Heart right ventricle (tissue), 16 donors: Measurements from ENCODE around the gene ZSCAN10. TPM values are rescaled to one million over a fixed set of nuclear protein-coding genes. Genes with fewer than 3 reads are reported as not detected.
A peak's percentile ranks its signal among the peaks of the same experiment; 100 is the strongest.

Experiments used
- ATAC-seq, 8 donors: fragments of 200-7000 bp; cut with Tn5 transposase; one replicate each; pipeline ENCODE4 v1.9.1; 2020; ENCODE audit warnings: mild to moderate bottlenecking in 8 of 8, moderate library complexity in 8 of 8, moderate number of reproducible peaks in 1 of 8
- DNase-seq, 2 donors: peaks; one replicate each; pipeline ENCODE4 v3.0.0-alpha.2; 2020
- H3K27ac ChIP-seq, 10 donors: fragments of 200-600 bp; sonication (generic) in 2 of 10; one replicate each; pipeline versions ENCODE4 v1.5.0 to v1.8.0; 2020 to 2022; ENCODE audit warnings: mild to moderate bottlenecking in 3 of 10
- H3K27me3 ChIP-seq, 7 donors: fragments of 200-600 bp; one replicate each; pipeline ENCODE4 v1.8.0; 2021 to 2022; ENCODE audit warnings: mild to moderate bottlenecking in 2 of 7
- H3K36me3 ChIP-seq, 9 donors: fragments of 200-600 bp; sonication (generic) in 1 of 9; one replicate each; pipeline versions ENCODE4 v1.5.0 to v1.8.0; 2020 to 2022; ENCODE audit warnings: mild to moderate bottlenecking in 2 of 9
- H3K4me1 ChIP-seq, 9 donors: fragments of 200-600 bp; sonication (generic) in 1 of 9; one replicate each; pipeline versions ENCODE4 v1.5.0 to v1.8.0; 2020 to 2022; ENCODE audit warnings: mild to moderate bottlenecking in 4 of 9
- H3K4me3 ChIP-seq, 10 donors: fragments of 200-600 bp; sonication (generic) in 2 of 10; one replicate each; pipeline versions ENCODE4 v1.5.0 to v1.8.0; 2020 to 2022; ENCODE audit warnings: mild to moderate bottlenecking in 7 of 10, moderate library complexity in 2 of 10
- H3K9me3 ChIP-seq, 11 donors: fragments of 200-600 bp in 10 of 11; sonication (generic) in 2 of 11; one replicate each; pipeline versions ENCODE4 v1.5.0 to v1.8.0; 2013 to 2022; ENCODE audit warnings: mild to moderate bottlenecking in 2 of 11, control low read depth in 1 of 11, moderate library complexity in 1 of 11
- CTCF ChIP-seq, 9 donors: fragments of 200-600 bp; sonication (generic) in 2 of 9; IDR thresholded peaks; one replicate each; pipeline versions ENCODE4 v1.5.0 to v1.8.0; 2021 to 2022; ENCODE audit warnings: antibody characterized with exemption in 9 of 9, mild to moderate bottlenecking in 5 of 9, moderate library complexity in 1 of 9
- WGBS, 2 donors: extraction: QIAGEN DNeasy Blood & Tissue Kit; methylation state at CpG; one replicate each; pipeline ENCODE4 v1.1.7; 2013; ENCODE audit warnings: inconsistent platforms in 1 of 2; 5-methylcytosine and 5-hydroxymethylcytosine counted together
- intact Hi-C, 10 donors: fragments of 100-400 bp; cut with DNase I; formaldehyde crosslinking; loops; one replicate each; pipeline versions ENCODE4 v1.11.1 to v1.14.2; 2022
- polyA plus RNA-seq, 2 donors: library from polyadenylated mRNA; stranded (reverse); fragments of 200-250 nt; gene quantifications; one replicate each; pipeline ENCODE4 v1.2.3, GENCODE V29; 2013
- total RNA-seq, 10 donors: library from RNA; stranded (reverse); fragmentation: NEBNext Ultra II Directional in 3 of 10; extraction: Animal tissue kit (Norgen Biotek cat#: 25700) in 3 of 10; gene quantifications; one replicate each; pipeline versions ENCODE4 v1.2.1 to v1.2.4, GENCODE V29; 2021 to 2023
- donor health status: Arrhythmogenic right ventricular cardiomyopathy.
- donor health status: ischemic (EF 13 %, LVEDD 7.1; RV severe dilation, severe dysfunction).
- donor health status: healthy with polysubstance abuse.
- donor health status: DM: no; HTN: yes; CAD: no.
- donor health status: DM: no; HTN: no; CAD: no.
- donor health status: ischemic (EF 25% LVEDD 6.9; RV normal size, moderate dysfunction).
- donor health status: ischemic (EF 25% LVEDD 5.7; RV mildly dilated, moderate dysfunction).
- donor health status: healthy.
- donor health status: DM: yes; HTN: yes; CAD: no.
- donor health status: Ischemic cardiomyopathy.
- donor health status: ischemic (EF 35%, LVEDD 5.7; RV mildly dilated, moderate dysfunction).
- donor health status: nonischemic (EF 11% LVEDD 7.7; RV severe dilation, severe dysfunction).
- donor health status: DM: yes; HTN: yes; CAD: no.
- donor health status: PGD.
- donor health status: ischemic (EF 29% LVEDD 5.4; RV normal size, mild dysfunction).
- donor health status: nonischemic (EF 23%, LVEDD 6.1; RV moderate dilation, normal function).

ZSCAN10 gene
- total and polyA plus RNA-seq, 12 donors, result 0.01 to 0.07 TPM; not detected in 10

- Histone ChIP-seq H3K9me3 (no peaks in the 10 kb centered on the region), H3K36me3 (peaks cover 0 to 42% (median 5%) of the 10 kb centered on the region in 9 donors), H3K27ac (peak overlapping the region; percentile 71 to 98 (median 92)), H3K27me3 (no peaks in the 10 kb centered on the region), H3K4me3 (peak overlapping the region; percentile 66 to 99 (median 88)), H3K4me1 (peaks cover 3 to 50% (median 39%) of the 10 kb centered on the region in 9 donors)
- TF ChIP-seq CTCF (IDR thresholded peaks at IDR 0.05), result no peak
- ATAC-seq, result no peak
- intact Hi-C loops, result loop anchor here in 1 of 10 donors (5.0 kb wide), 1 partner anchor 72 kb away; no protein-coding TSS in a partner anchor
- 11 to 17% methylated on average over 7 of the region's 7 CpGs for WGBS, 2 donors
- no peak for DNase-seq
Measured at GRCh38 chr16:3133844-3134243, 34.8 kb upstream of the ZSCAN10 start.

- Histone ChIP-seq H3K4me1 (peaks cover 3 to 58% (median 42%) of the 10 kb centered on the region in 9 donors), H3K27ac (peak overlapping the region in 1 of 10 donors; percentile 21)
Measured at GRCh38 chr16:3131755-3132377, 32.8 kb upstream of the ZSCAN10 start.

GRCh38 chr16:3129137-3130131 lies 30.3 kb upstream of the ZSCAN10 start:
- peak; percentile 81 to 96 (median 94) for TF ChIP-seq CTCF (IDR thresholded peaks at IDR 0.05)
- peaks cover 3 to 51% (median 38%) of the 10 kb centered on the region in 9 donors for H3K4me1 ChIP-seq
- no peaks in the 10 kb centered on the region for H3K9me3 ChIP-seq
- 7 to 13% methylated on average over 28 of the region's 28 CpGs for WGBS, 2 donors
- intact Hi-C loops, result loop anchor here in 7 of 10 donors (1.0 to 5.0 kb wide), 6 partner anchors 35 to 72 kb away; no protein-coding TSS in a partner anchor
- peaks cover 0 to 32% (median 0%) of the 10 kb centered on the region in 9 donors for H3K36me3 ChIP-seq
- H3K27ac ChIP-seq, result peak overlapping the region in 9 of 10 donors; percentile 57 to 92 (median 80)
- peak overlapping the region in 9 of 10 donors; percentile 27 to 66 (median 59) for H3K4me3 ChIP-seq
- DNase-seq, result peak; percentile 62 to 84
- peak; percentile 68 to 81 (median 79) for ATAC-seq
- H3K27me3 ChIP-seq, result no peaks in the 10 kb centered on the region

More at GRCh38 chr16:3131755-3132377, 32.8 kb upstream of the ZSCAN10 start:
- ATAC-seq, result no peak
- peak; percentile 10 to 57 (median 52) for TF ChIP-seq CTCF (IDR thresholded peaks at IDR 0.05)
- Histone ChIP-seq H3K9me3 (no peaks in the 10 kb centered on the region), H3K27me3 (no peaks in the 10 kb centered on the region), H3K4me3 (no peak overlapping the region), H3K36me3 (peaks cover 0 to 32% (median 0%) of the 10 kb centered on the region in 9 donors)
- intact Hi-C loops, result loop anchor here in 1 of 10 donors (5.0 kb wide), 1 partner anchor 70 kb away; no protein-coding TSS in a partner anchor
- WGBS, 2 donors, result 64 to 68% methylated on average over 12 of the region's 12 CpGs
- no peak for DNase-seq

- DNase-seq, result no peak
- H3K4me1 ChIP-seq, result peaks cover 4 to 50% (median 37%) of the 10 kb centered on the region in 9 donors
- no peaks in the 10 kb centered on the region for H3K9me3 ChIP-seq
- intact Hi-C loops, result loop anchor here in 7 of 10 donors (2.0 to 5.0 kb wide), 4 partner anchors 33 to 70 kb away; no protein-coding TSS in a partner anchor
- no peaks in the 10 kb centered on the region for H3K27me3 ChIP-seq
- 70 to 77% methylated on average over 6 of the region's 6 CpGs for WGBS, 2 donors
- H3K27ac ChIP-seq, result no peak overlapping the region
- no peak for TF ChIP-seq CTCF (IDR thresholded peaks at IDR 0.05)
- H3K36me3 ChIP-seq, result peaks cover 0 to 32% (median 0%) of the 10 kb centered on the region in 9 donors
- ATAC-seq, result no peak
- H3K4me3 ChIP-seq, result no peak overlapping the region
Measured at GRCh38 chr16:3127745-3128144, 28.7 kb upstream of the ZSCAN10 start.
